ENCODE measurements around the gene EEFSEC. TPM values are rescaled to one million over a fixed set of nuclear protein-coding genes. Genes with fewer than 3 reads are reported as not detected.

EEFSEC gene
- total RNA-seq, 1 donor from 2014 or later: 6.1 TPM

- no peak overlapping the region for H3K9ac ChIP-seq (ENCODE audit: low read length)
- H3K27me3 Mint-ChIP-seq (ENCODE audit: low read depth, unreplicated experiment): peaks cover 42% of the 10 kb centered on the region
- no peak overlapping the region for H3K27ac ChIP-seq (ENCODE audit: low read depth, low read length)
- no peaks in the 10 kb centered on the region for H3K4me1 ChIP-seq (ENCODE audit: insufficient read depth, low read length)
- H3K27ac Mint-ChIP-seq (ENCODE audit: unreplicated experiment): no peak overlapping the region
- H3K36me3 ChIP-seq (ENCODE audit: insufficient read depth, low read length): no peaks in the 10 kb centered on the region
- H4K20me1 ChIP-seq (ENCODE audit: insufficient read depth, low read length): peaks cover 23% of the 10 kb centered on the region
- no peaks in the 10 kb centered on the region for H3K27me3 ChIP-seq (ENCODE audit: insufficient read depth, low read length)
- H3K4me2 ChIP-seq (ENCODE audit: low read length): no peak overlapping the region
- H3K4me1 Mint-ChIP-seq (ENCODE audit: low read depth, unreplicated experiment): no peaks in the 10 kb centered on the region
- H2AFZ ChIP-seq (ENCODE audit: low read depth, low read length): no peak overlapping the region
- FAIRE-seq (no peak), DNase-seq (ENCODE audit: low read depth) (no peak)
- no peak overlapping the region for H3K4me3 ChIP-seq (ENCODE audit: insufficient read depth, low read depth, low read length)
- TF ChIP-seq EZH2 (IDR thresholded peaks at IDR 0.05; ENCODE audit: insufficient read depth, low read length) (no peak), CTCF (IDR thresholded peaks at IDR 0.05; ENCODE audit: insufficient read depth, low read depth, low read length) (no peak)
- no peaks in the 10 kb centered on the region for H3K79me2 ChIP-seq (ENCODE audit: insufficient read depth, low read length)
- H3K9me3 Mint-ChIP-seq (ENCODE audit: unreplicated experiment): no peaks in the 10 kb centered on the region
- H3K4me3 Mint-ChIP-seq (ENCODE audit: unreplicated experiment): no peak overlapping the region
- peaks cover 5% of the 10 kb centered on the region for H3K36me3 Mint-ChIP-seq (ENCODE audit: low read depth, unreplicated experiment)
- no peaks in the 10 kb centered on the region for H3K9me3 ChIP-seq (ENCODE audit: insufficient read depth, low read depth, low read length)
Observed at GRCh38 chr3:128408693-128409623, 255.7 kb downstream of the EEFSEC start.

GRCh38 chr3:128409624-128410581, 256.6 kb downstream of the EEFSEC start:
- Histone ChIP-seq H3K4me3 (ENCODE audit: insufficient read depth, low read depth, low read length) (no peak overlapping the region), H3K79me2 (ENCODE audit: insufficient read depth, low read length) (no peaks in the 10 kb centered on the region), H3K4me2 (ENCODE audit: low read length) (no peak overlapping the region), H3K27me3 (ENCODE audit: insufficient read depth, low read length) (no peaks in the 10 kb centered on the region), H4K20me1 (ENCODE audit: insufficient read depth, low read length) (peaks cover 23% of the 10 kb centered on the region), H2AFZ (ENCODE audit: low read depth, low read length) (no peak overlapping the region), H3K36me3 (ENCODE audit: insufficient read depth, low read length) (no peaks in the 10 kb centered on the region), H3K27ac (ENCODE audit: low read depth, low read length) (no peak overlapping the region), H3K9me3 (ENCODE audit: insufficient read depth, low read depth, low read length) (no peaks in the 10 kb centered on the region), H3K9ac (ENCODE audit: low read length) (no peak overlapping the region), H3K4me1 (ENCODE audit: insufficient read depth, low read length) (no peaks in the 10 kb centered on the region)
- TF ChIP-seq CTCF (IDR thresholded peaks at IDR 0.05; ENCODE audit: insufficient read depth, low read depth, low read length): no peak
- TF ChIP-seq EZH2 (IDR thresholded peaks at IDR 0.05; ENCODE audit: insufficient read depth, low read length): no peak
- DNase-seq (ENCODE audit: low read depth) (no peak), FAIRE-seq (no peak)
- Mint-ChIP-seq H3K36me3 (ENCODE audit: low read depth, unreplicated experiment) (peaks cover 5% of the 10 kb centered on the region), H3K9me3 (ENCODE audit: unreplicated experiment) (no peaks in the 10 kb centered on the region), H3K27ac (ENCODE audit: unreplicated experiment) (no peak overlapping the region), H3K4me1 (ENCODE audit: low read depth, unreplicated experiment) (no peaks in the 10 kb centered on the region), H3K4me3 (ENCODE audit: unreplicated experiment) (no peak overlapping the region), H3K27me3 (ENCODE audit: low read depth, unreplicated experiment) (peaks cover 44% of the 10 kb centered on the region)
